Muscle of back (tissue), 11 donors: Measurements from ENCODE around the gene POP4. TPM values are rescaled to one million over a fixed set of nuclear protein-coding genes. Genes with fewer than 3 reads are reported as not detected.

Experiments used
- DNase-seq, 3 donors: peaks; one replicate each; pipeline versions ENCODE4 v3.0.0 to v3.0.0-alpha.2; 2013
- polyA plus RNA-seq, 10 donors: library from polyadenylated mRNA; unstranded; fragments of 120-200 nt; gene quantifications; one replicate each; pipeline ENCODE4 v1.2.1, GENCODE V29; 2013; ENCODE audit not compliant: insufficient read length in 10 of 10

Gene POP4
- polyA plus RNA-seq, 10 donors: 38.0 to 48.0 (median 43.2) TPM

GRCh38 chr19:29576046-29576606, 30.0 kb upstream of the POP4 start:
- no peak for DNase-seq

GRCh38 chr19:29576761-29577648, 29.1 kb upstream of the POP4 start:
- DNase-seq: no peak

GRCh38 chr19:29577649-29577963, 28.5 kb upstream of the POP4 start:
- no peak for DNase-seq

- no peak for DNase-seq
Measured at GRCh38 chr19:29578349-29578748, 27.7 kb upstream of the POP4 start.

GRCh38 chr19:29579308-29579910, 26.7 kb upstream of the POP4 start:
- DNase-seq: no peak

- no peak for DNase-seq
Measured at GRCh38 chr19:29581398-29581797, 24.7 kb upstream of the POP4 start.

- no peak for DNase-seq
Measured at GRCh38 chr19:29583196-29583999, 22.7 kb upstream of the POP4 start.

GRCh38 chr19:29586401-29586800, 19.7 kb upstream of the POP4 start:
- no peak for DNase-seq

GRCh38 chr19:29587059-29587458, 19.0 kb upstream of the POP4 start:
- DNase-seq: no peak

- no peak for DNase-seq
Measured at GRCh38 chr19:29587518-29587986, 18.5 kb upstream of the POP4 start.

GRCh38 chr19:29588095-29588494, 18.0 kb upstream of the POP4 start:
- DNase-seq: no peak

GRCh38 chr19:29590278-29590677, 15.8 kb upstream of the POP4 start:
- no peak for DNase-seq

- no peak for DNase-seq
Measured at GRCh38 chr19:29591670-29592069, 14.4 kb upstream of the POP4 start.

GRCh38 chr19:29593869-29594268, 12.2 kb upstream of the POP4 start:
- DNase-seq: no peak

GRCh38 chr19:29596080-29596727, 9.9 kb upstream of the POP4 start:
- DNase-seq: no peak

- DNase-seq: no peak
Measured at GRCh38 chr19:29596885-29597525, 9.1 kb upstream of the POP4 start.

GRCh38 chr19:29598036-29598435, 8.0 kb upstream of the POP4 start:
- DNase-seq: no peak

- DNase-seq: no peak
Measured at GRCh38 chr19:29598496-29598895, 7.6 kb upstream of the POP4 start.

GRCh38 chr19:29603308-29603707, 2.8 kb upstream of the POP4 start:
- no peak for DNase-seq

- no peak for DNase-seq
Measured at GRCh38 chr19:29606420-29606747, 301 bp downstream of the POP4 start.

GRCh38 chr19:29609636-29610035, 3.6 kb downstream of the POP4 start:
- DNase-seq: no peak
